H1 (cell line): ENCODE data around the gene RNF224. TPM values are rescaled to one million over a fixed set of nuclear protein-coding genes. Genes with fewer than 3 reads are reported as not detected.

Source experiments
- polyA plus RNA-seq, 7 experiments: library from polyadenylated mRNA; depleted of rRNA in 3 of 7; stranded (reverse) in 5 of 7; unstranded in 2 of 7; fragments of >200 nt in 5 of 7; fragments of 200-250 nt in 2 of 7; gene quantifications; 1 replicate in 5 of 7; 2 replicates in 1 of 7; 4 replicates in 1 of 7; pipeline versions ENCODE4 v1.2.1 to v1.2.3, GENCODE V29; 2011 to 2013; ENCODE audit warnings: missing spikeins in 2 of 7, mixed read lengths in 2 of 7
- total RNA-seq: library from RNA; stranded (reverse); fragmentation: NEBNext Ultra II Directional; extraction: Animal tissue kit (Norgen Biotek cat#: 25700); gene quantifications from 2 replicates; pipeline ENCODE4 v1.2.1, GENCODE V29; 2021
- TF ChIP-seq, protein P1 (sequence below): fragments of 300-600 bp; sonication (generic); IDR thresholded peaks from 2 replicates; pipeline ENCODE4 v1.7.1; 2012; ENCODE audit warnings: low read length, moderate library complexity, mild to moderate bottlenecking, inconsistent platforms; ENCODE audit not compliant: insufficient replicate concordance

RNF224 gene
- total and polyA plus RNA-seq, 2 of the 8 experiments (the other 6 are each of a cell fraction or from before 2014, with no cell fraction given): 0.24 TPM; not detected in 1

DNA sequence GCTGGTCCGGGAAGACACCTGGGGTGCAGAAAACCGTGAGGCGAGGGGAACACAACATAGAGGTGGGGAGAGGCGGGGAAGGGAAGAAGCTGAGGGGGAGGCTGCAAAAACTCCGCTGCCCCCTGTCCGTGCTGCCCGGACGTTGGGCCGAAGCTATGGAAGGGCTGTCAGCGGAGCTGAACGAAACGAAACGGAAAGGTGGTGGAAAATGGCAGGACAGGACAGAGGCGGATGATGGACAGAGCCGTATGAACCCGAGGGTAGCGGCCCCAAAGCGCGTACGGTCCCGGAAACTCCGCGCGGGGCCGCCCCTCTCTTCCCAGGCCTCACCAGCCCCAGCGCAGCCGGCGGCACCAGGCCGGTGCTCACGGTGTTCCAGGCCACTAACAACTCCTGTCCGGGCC, 39.2 kb upstream of the RNF224 start (continued):
- TF ChIP-seq, protein P1, sequence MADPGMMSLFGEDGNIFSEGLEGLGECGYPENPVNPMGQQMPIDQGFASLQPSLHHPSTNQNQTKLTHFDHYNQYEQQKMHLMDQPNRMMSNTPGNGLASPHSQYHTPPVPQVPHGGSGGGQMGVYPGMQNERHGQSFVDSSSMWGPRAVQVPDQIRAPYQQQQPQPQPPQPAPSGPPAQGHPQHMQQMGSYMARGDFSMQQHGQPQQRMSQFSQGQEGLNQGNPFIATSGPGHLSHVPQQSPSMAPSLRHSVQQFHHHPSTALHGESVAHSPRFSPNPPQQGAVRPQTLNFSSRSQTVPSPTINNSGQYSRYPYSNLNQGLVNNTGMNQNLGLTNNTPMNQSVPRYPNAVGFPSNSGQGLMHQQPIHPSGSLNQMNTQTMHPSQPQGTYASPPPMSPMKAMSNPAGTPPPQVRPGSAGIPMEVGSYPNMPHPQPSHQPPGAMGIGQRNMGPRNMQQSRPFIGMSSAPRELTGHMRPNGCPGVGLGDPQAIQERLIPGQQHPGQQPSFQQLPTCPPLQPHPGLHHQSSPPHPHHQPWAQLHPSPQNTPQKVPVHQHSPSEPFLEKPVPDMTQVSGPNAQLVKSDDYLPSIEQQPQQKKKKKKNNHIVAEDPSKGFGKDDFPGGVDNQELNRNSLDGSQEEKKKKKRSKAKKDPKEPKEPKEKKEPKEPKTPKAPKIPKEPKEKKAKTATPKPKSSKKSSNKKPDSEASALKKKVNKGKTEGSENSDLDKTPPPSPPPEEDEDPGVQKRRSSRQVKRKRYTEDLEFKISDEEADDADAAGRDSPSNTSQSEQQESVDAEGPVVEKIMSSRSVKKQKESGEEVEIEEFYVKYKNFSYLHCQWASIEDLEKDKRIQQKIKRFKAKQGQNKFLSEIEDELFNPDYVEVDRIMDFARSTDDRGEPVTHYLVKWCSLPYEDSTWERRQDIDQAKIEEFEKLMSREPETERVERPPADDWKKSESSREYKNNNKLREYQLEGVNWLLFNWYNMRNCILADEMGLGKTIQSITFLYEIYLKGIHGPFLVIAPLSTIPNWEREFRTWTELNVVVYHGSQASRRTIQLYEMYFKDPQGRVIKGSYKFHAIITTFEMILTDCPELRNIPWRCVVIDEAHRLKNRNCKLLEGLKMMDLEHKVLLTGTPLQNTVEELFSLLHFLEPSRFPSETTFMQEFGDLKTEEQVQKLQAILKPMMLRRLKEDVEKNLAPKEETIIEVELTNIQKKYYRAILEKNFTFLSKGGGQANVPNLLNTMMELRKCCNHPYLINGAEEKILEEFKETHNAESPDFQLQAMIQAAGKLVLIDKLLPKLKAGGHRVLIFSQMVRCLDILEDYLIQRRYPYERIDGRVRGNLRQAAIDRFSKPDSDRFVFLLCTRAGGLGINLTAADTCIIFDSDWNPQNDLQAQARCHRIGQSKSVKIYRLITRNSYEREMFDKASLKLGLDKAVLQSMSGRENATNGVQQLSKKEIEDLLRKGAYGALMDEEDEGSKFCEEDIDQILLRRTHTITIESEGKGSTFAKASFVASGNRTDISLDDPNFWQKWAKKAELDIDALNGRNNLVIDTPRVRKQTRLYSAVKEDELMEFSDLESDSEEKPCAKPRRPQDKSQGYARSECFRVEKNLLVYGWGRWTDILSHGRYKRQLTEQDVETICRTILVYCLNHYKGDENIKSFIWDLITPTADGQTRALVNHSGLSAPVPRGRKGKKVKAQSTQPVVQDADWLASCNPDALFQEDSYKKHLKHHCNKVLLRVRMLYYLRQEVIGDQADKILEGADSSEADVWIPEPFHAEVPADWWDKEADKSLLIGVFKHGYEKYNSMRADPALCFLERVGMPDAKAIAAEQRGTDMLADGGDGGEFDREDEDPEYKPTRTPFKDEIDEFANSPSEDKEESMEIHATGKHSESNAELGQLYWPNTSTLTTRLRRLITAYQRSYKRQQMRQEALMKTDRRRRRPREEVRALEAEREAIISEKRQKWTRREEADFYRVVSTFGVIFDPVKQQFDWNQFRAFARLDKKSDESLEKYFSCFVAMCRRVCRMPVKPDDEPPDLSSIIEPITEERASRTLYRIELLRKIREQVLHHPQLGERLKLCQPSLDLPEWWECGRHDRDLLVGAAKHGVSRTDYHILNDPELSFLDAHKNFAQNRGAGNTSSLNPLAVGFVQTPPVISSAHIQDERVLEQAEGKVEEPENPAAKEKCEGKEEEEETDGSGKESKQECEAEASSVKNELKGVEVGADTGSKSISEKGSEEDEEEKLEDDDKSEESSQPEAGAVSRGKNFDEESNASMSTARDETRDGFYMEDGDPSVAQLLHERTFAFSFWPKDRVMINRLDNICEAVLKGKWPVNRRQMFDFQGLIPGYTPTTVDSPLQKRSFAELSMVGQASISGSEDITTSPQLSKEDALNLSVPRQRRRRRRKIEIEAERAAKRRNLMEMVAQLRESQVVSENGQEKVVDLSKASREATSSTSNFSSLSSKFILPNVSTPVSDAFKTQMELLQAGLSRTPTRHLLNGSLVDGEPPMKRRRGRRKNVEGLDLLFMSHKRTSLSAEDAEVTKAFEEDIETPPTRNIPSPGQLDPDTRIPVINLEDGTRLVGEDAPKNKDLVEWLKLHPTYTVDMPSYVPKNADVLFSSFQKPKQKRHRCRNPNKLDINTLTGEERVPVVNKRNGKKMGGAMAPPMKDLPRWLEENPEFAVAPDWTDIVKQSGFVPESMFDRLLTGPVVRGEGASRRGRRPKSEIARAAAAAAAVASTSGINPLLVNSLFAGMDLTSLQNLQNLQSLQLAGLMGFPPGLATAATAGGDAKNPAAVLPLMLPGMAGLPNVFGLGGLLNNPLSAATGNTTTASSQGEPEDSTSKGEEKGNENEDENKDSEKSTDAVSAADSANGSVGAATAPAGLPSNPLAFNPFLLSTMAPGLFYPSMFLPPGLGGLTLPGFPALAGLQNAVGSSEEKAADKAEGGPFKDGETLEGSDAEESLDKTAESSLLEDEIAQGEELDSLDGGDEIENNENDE: no peak
- TF ChIP-seq, all 59 proteins: peak for 2
